Activated naive CD4-positive, alpha-beta T cell treated with anti-CD3 and anti-CD28 coated beads, Interleukin-2, amount 10 ng/mL, durations not matched to agents 5 hours and 36 hours (primary cell): Measurements from ENCODE around the gene PGLYRP1. TPM values are rescaled to one million over a fixed set of nuclear protein-coding genes. Genes with fewer than 3 reads are reported as not detected.

Source experiments
- microRNA-seq: library from miRNA; unstranded; fragments of <30 nt; microRNA quantifications from one replicate; pipeline ENCODE4 v1.2.0, GENCODE V29; 2022; ENCODE audit warnings: borderline microRNAs expressed, borderline replicate concordance
- total RNA-seq, 2 experiments: library from RNA; stranded (reverse); gene quantifications; one replicate each; pipeline ENCODE4 v1.2.3, GENCODE V29; 2021

The PGLYRP1 gene
- total RNA-seq: not detected

GRCh38 chr19:46022431-46023310 is at the start of gene PGLYRP1:
Gene PGLYRP1 (minus strand): TSS chr19:46023053. CDS start chr19:46023021, 32 bp downstream.

GRCh38 chr19:46040952-46041500 is 18.2 kb upstream of the PGLYRP1 start, which contains the start of gene IGFL4:
Gene IGFL4 (minus strand): TSS chr19:46041002. CDS start chr19:46040962, 40 bp downstream.

GRCh38 chr19:45994998-45995714 is 27.7 kb downstream of the PGLYRP1 start, which contains the start of gene CCDC61:
Gene CCDC61 (plus strand): TSS chr19:45995467. CDS start chr19:46003019, 7,552 bp downstream.

GRCh38 chr19:45973553-45974338 is 49.1 kb downstream of the PGLYRP1 start, which contains the start of gene NOVA2:
Gene NOVA2 (minus strand): TSS chr19:45973865. CDS start chr19:45973351, 514 bp downstream.

Small RNA genes within 50 kb of the gene (microRNA-seq; reads per million reads assigned to microRNA genes)
- 154 reads per million, percentile 75 among the genes with 10 or more reads in this experiment for gene MIR769

Other genes starting within 250 kb of the PGLYRP1 start
- gene DMPK, start 240.6 kb downstream of the PGLYRP1 start, total RNA-seq: 10 to 100 TPM; 24.8 to 27.0 TPM
- gene DMWD, start 230.2 kb downstream of the PGLYRP1 start, total RNA-seq: 10 to 100 TPM; 46.7 to 47.1 TPM
- under 1 TPM; 0.28 to 0.34 TPM for gene RSPH6A, start 207.7 kb downstream of the PGLYRP1 start, total RNA-seq
- gene SYMPK, start 159.9 kb downstream of the PGLYRP1 start, total RNA-seq: 10 to 100 TPM; 78.7 to 83.3 TPM
- gene FOXA3, start 158.7 kb downstream of the PGLYRP1 start, total RNA-seq: not detected
- 10 to 100 TPM; 20.2 to 20.8 TPM for gene IRF2BP1, start 136.9 kb downstream of the PGLYRP1 start, total RNA-seq
- gene MYPOP, start 120.4 kb downstream of the PGLYRP1 start, total RNA-seq: 10 to 100 TPM; 10.1 to 10.8 TPM
- not detected for gene NANOS2, start 108.3 kb downstream of the PGLYRP1 start, total RNA-seq
- gene NOVA2, start 49.2 kb downstream of the PGLYRP1 start, total RNA-seq: under 1 TPM; 0.17 to 0.18 TPM
- gene CCDC61, start 27.6 kb downstream of the PGLYRP1 start, total RNA-seq: 10 to 100 TPM; 26.9 to 27.9 TPM
- gene IGFL4, start 17.9 kb upstream of the PGLYRP1 start, total RNA-seq: not detected
- gene IGFL3, start 101.6 kb upstream of the PGLYRP1 start, total RNA-seq: not detected
- not detected for gene IGFL2, start 125.2 kb upstream of the PGLYRP1 start, total RNA-seq
- gene IGFL1, start 206.7 kb upstream of the PGLYRP1 start, total RNA-seq: not detected